ENCODE data around the gene LOXHD1. TPM values are rescaled to one million over a fixed set of nuclear protein-coding genes. Genes with fewer than 3 reads are reported as not detected.
A peak's percentile ranks its signal among the peaks of the same experiment; 100 is the strongest.

The LOXHD1 gene
- total RNA-seq, 1 experiment from 2014 or later: 0.35 TPM

GRCh38 chr18:46502444-46502843, 154.6 kb downstream of the LOXHD1 start:
- H3K27me3 Mint-ChIP-seq (ENCODE audit: low read depth): no peaks in the 10 kb centered on the region; the same call in 1 of the 2 replicates
- no peaks in the 10 kb centered on the region for H3K4me1 Mint-ChIP-seq
- ATAC-seq (peak; percentile 72), DNase-seq (ENCODE audit: low spot score) (peak; percentile 65)
- H3K27ac Mint-ChIP-seq: no peak overlapping the region
- POLR2A ChIA-PET: no interaction called here
- H3K36me3 Mint-ChIP-seq: no peaks in the 10 kb centered on the region
- H3K9me3 Mint-ChIP-seq: no peaks in the 10 kb centered on the region
- CTCF ChIA-PET: interaction anchor here (0.5 to 1.0 kb wide), 3 partner anchors 15 to 527 kb away, joined by 3 read pairs; no protein-coding TSS in a partner anchor
- H3K4me3 Mint-ChIP-seq: no peak overlapping the region
- peak; percentile 31; the same call in 1 of the 2 replicates for TF ChIP-seq JUN (CRISPR knock-in tag; IDR thresholded peaks at IDR 0.05)
- peak; percentile 41; the same call in 1 of the 2 replicates for TF ChIP-seq TEAD1 (CRISPR knock-in tag; IDR thresholded peaks at IDR 0.05)
- TF ChIP-seq ELF4 (CRISPR knock-in tag; IDR thresholded peaks at IDR 0.05; ENCODE audit: low read depth): no peak
- TF ChIP-seq NR1H2 (CRISPR knock-in tag; IDR thresholded peaks at IDR 0.05): no peak
- TF ChIP-seq ZNF423 (CRISPR knock-in tag; IDR thresholded peaks at IDR 0.05): no peak
- TF ChIP-seq KAT7 (CRISPR knock-in tag; IDR thresholded peaks at IDR 0.05; ENCODE audit: borderline replicate concordance): no peak
- 0 out of 2 replicates have a peak, but pooled peaks have one; percentile 58 for TF ChIP-seq TEAD4 (CRISPR knock-in tag; IDR thresholded peaks at IDR 0.05)
- TF ChIP-seq NFE2L1 (CRISPR knock-in tag; IDR thresholded peaks at IDR 0.05): 0 out of 2 replicates have a peak, but pooled peaks have one; percentile 41

- no peak overlapping the region for H3K27ac Mint-ChIP-seq
- POLR2A ChIA-PET: no interaction called here
- H3K4me3 Mint-ChIP-seq: no peak overlapping the region
- no peaks in the 10 kb centered on the region for H3K9me3 Mint-ChIP-seq
- no peaks in the 10 kb centered on the region for H3K4me1 Mint-ChIP-seq
- no peaks in the 10 kb centered on the region for H3K27me3 Mint-ChIP-seq (ENCODE audit: low read depth)
- no peaks in the 10 kb centered on the region for H3K36me3 Mint-ChIP-seq
- CTCF ChIA-PET: interaction anchor here (0.7 to 1.4 kb wide), 4 partner anchors 16 to 161 kb away, joined by 3 to 6 read pairs (median 4); no protein-coding TSS in a partner anchor
- DNase-seq (ENCODE audit: low spot score): peak; percentile 82
- ATAC-seq: peak; percentile 66; the same call in 1 of the 2 replicates
- TF ChIP-seq SMAD3 (CRISPR knock-in tag; IDR thresholded peaks at IDR 0.05; ENCODE audit: borderline replicate concordance): peak; percentile 83; the same call in 1 of the 2 replicates
- no peak for TF ChIP-seq CREM (CRISPR knock-in tag; IDR thresholded peaks at IDR 0.05)
- TF ChIP-seq GABPB1 (CRISPR knock-in tag; IDR thresholded peaks at IDR 0.05): no peak
- no peak for TF ChIP-seq ZNF263 (CRISPR knock-in tag; IDR thresholded peaks at IDR 0.05; ENCODE audit: low read depth)
- TF ChIP-seq ZNF671 (CRISPR knock-in tag; IDR thresholded peaks at IDR 0.05): no peak
- TF ChIP-seq ZNF138 (CRISPR knock-in tag; conservative IDR thresholded peaks at IDR 0.05): no peak
- peak; percentile 23; the same call in 1 of the 2 replicates for TF ChIP-seq MAX (CRISPR knock-in tag; IDR thresholded peaks at IDR 0.05)
- TF ChIP-seq RORB (CRISPR knock-in tag; IDR thresholded peaks at IDR 0.05): no peak
- no peak for TF ChIP-seq SP1 (CRISPR knock-in tag; conservative IDR thresholded peaks at IDR 0.05)
- no peak for TF ChIP-seq ZBTB43 (CRISPR knock-in tag; IDR thresholded peaks at IDR 0.05)
- TF ChIP-seq NFYB (CRISPR knock-in tag; conservative IDR thresholded peaks at IDR 0.05; ENCODE audit: low read depth): no peak
- TF ChIP-seq ELF4 (CRISPR knock-in tag; IDR thresholded peaks at IDR 0.05; ENCODE audit: low read depth): no peak
- 0 out of 2 replicates have a peak, but pooled peaks have one; percentile 5 for TF ChIP-seq ZNF423 (CRISPR knock-in tag; IDR thresholded peaks at IDR 0.05)
- TF ChIP-seq CDX4 (CRISPR knock-in tag; IDR thresholded peaks at IDR 0.05; ENCODE audit: borderline replicate concordance): no peak
- TF ChIP-seq FOXP1 (CRISPR knock-in tag; IDR thresholded peaks at IDR 0.05; ENCODE audit: borderline replicate concordance): no peak
- no peak for TF ChIP-seq E2F1 (CRISPR knock-in tag; IDR thresholded peaks at IDR 0.05)
- 0 out of 2 replicates have a peak, but pooled peaks have one; percentile 42 for TF ChIP-seq JUN (CRISPR knock-in tag; IDR thresholded peaks at IDR 0.05)
- no peak for TF ChIP-seq ZNF317 (CRISPR knock-in tag; IDR thresholded peaks at IDR 0.05; ENCODE audit: borderline replicate concordance, low read depth)
- no peak for TF ChIP-seq CTCF (IDR thresholded peaks at IDR 0.05)
- no peak for TF ChIP-seq USF2 (CRISPR knock-in tag; IDR thresholded peaks at IDR 0.05)
- no peak for TF ChIP-seq ZNF281 (CRISPR knock-in tag; IDR thresholded peaks at IDR 0.05)
- no peak for TF ChIP-seq ZBTB21 (CRISPR knock-in tag; IDR thresholded peaks at IDR 0.05; ENCODE audit: borderline replicate concordance)
- TF ChIP-seq NR2C2 (CRISPR knock-in tag; IDR thresholded peaks at IDR 0.05): no peak
Measured at GRCh38 chr18:46497129-46497528, 159.9 kb downstream of the LOXHD1 start.
